Measurements from ENCODE around the gene TFR2. TPM values are rescaled to one million over a fixed set of nuclear protein-coding genes. Genes with fewer than 3 reads are reported as not detected.

Gene TFR2
- total and polyA plus RNA-seq, 2 of the 13 experiments (the other 11 are each of a cell fraction or from before 2014, with no cell fraction given): 36.9 to 64.2 TPM

- TF ChIP-seq E2F2 (CRISPR knock-in tag; IDR thresholded peaks at IDR 0.05; ENCODE audit: borderline replicate concordance) (peak; percentile 92; the same call in 1 of the 2 replicates), FOXO1 (CRISPR knock-in tag; IDR thresholded peaks at IDR 0.05) (peak; percentile 73), ZNF543 (CRISPR knock-in tag; IDR thresholded peaks at IDR 0.05) (peak; percentile 78; the same call in 1 of the 2 replicates), ZBTB39 (CRISPR knock-in tag; IDR thresholded peaks at IDR 0.05) (no peak), BATF2 (CRISPR knock-in tag; IDR thresholded peaks at IDR 0.05) (0 out of 2 replicates have a peak, but pooled peaks have one; percentile 53), ZNF687 (CRISPR knock-in tag; IDR thresholded peaks at IDR 0.05) (peak; percentile 74), MAFK (conservative IDR thresholded peaks at IDR 0.05 in 1 of 2, IDR thresholded peaks at IDR 0.05 in 1 of 2; ENCODE audit: low read length in 2 of 2) (no peak), ZNF598 (CRISPR knock-in tag; IDR thresholded peaks at IDR 0.05; ENCODE audit: borderline replicate concordance) (0 out of 2 replicates have a peak, but pooled peaks have one; percentile 28), NONO (IDR thresholded peaks at IDR 0.05) (no peak), NONO (CRISPR knock-in tag; conservative IDR thresholded peaks at IDR 0.05) (peak; percentile 89), ARNT2 (CRISPR knock-in tag; IDR thresholded peaks at IDR 0.05; ENCODE audit: low read depth) (no peak; the same call in 1 of the 2 replicates), DR1 (CRISPR knock-in tag; IDR thresholded peaks at IDR 0.05) (peak; percentile 55; the same call in 1 of the 2 replicates), SIX1 (CRISPR knock-in tag; IDR thresholded peaks at IDR 0.05; ENCODE audit: borderline replicate concordance) (0 out of 2 replicates have a peak, but pooled peaks have one; percentile 24), NFKB2 (CRISPR knock-in tag; IDR thresholded peaks at IDR 0.05; ENCODE audit: borderline replicate concordance) (no peak; the same call in 1 of the 2 replicates), TFE3 (CRISPR knock-in tag; IDR thresholded peaks at IDR 0.05) (peak; percentile 91), KLF12 (CRISPR knock-in tag; IDR thresholded peaks at IDR 0.05; ENCODE audit: borderline replicate concordance) (peak; percentile 71), ZNF580 (CRISPR knock-in tag; IDR thresholded peaks at IDR 0.05; ENCODE audit: borderline replicate concordance, low read depth) (peak; percentile 67; the same call in 1 of the 2 replicates)
Observed at GRCh38 chr7:100673302-100673941, 32.1 kb upstream of the TFR2 start, which contains the start of gene GNB2 (continued).
